Bronchial epithelial cell (primary cell): ENCODE results near the gene PTEN. TPM values are rescaled to one million over a fixed set of nuclear protein-coding genes. Genes with fewer than 3 reads are reported as not detected.
A peak's percentile ranks its signal among the peaks of the same experiment; 100 is the strongest.

Source experiments
- DNase-seq: peaks from one replicate; pipeline ENCODE4 v3.0.0-alpha.2; 2010; ENCODE audit warnings: low read depth
- FAIRE-seq: peaks from 2 replicates; lab custom pipeline; 2011; peaks lifted over from hg19 to GRCh38; lab: Jason Lieb, UNC
- H3K27me3 ChIP-seq: 2 replicates; pipeline ENCODE4 v1.5.1; 2011; ENCODE audit warnings: low read length; ENCODE audit not compliant: control insufficient read depth, insufficient read depth
- H3K36me3 ChIP-seq: 2 replicates; pipeline ENCODE4 v1.5.1; 2011; ENCODE audit warnings: low read length; ENCODE audit not compliant: control insufficient read depth, insufficient read depth
- H3K4me3 ChIP-seq: 2 replicates; pipeline ENCODE4 v1.5.1; 2011; ENCODE audit warnings: mild to moderate bottlenecking, low read depth, low read length, control low read depth
- total RNA-seq: library from RNA; depleted of rRNA; stranded (reverse); fragments of >200 nt; gene quantifications from 2 replicates; pipeline ENCODE4 v1.2.1, GENCODE V29; 2014
- TF ChIP-seq, protein P1 (sequence below): IDR thresholded peaks from 2 replicates; pipeline ENCODE4 v1.5.1; 2011; ENCODE audit warnings: mild to moderate bottlenecking, moderate library complexity, low read length, control low read depth, inconsistent platforms; ENCODE audit not compliant: insufficient read depth, severe bottlenecking

PTEN gene
- total RNA-seq, result 90.0 and 101 TPM in 2 replicates

DNA sequence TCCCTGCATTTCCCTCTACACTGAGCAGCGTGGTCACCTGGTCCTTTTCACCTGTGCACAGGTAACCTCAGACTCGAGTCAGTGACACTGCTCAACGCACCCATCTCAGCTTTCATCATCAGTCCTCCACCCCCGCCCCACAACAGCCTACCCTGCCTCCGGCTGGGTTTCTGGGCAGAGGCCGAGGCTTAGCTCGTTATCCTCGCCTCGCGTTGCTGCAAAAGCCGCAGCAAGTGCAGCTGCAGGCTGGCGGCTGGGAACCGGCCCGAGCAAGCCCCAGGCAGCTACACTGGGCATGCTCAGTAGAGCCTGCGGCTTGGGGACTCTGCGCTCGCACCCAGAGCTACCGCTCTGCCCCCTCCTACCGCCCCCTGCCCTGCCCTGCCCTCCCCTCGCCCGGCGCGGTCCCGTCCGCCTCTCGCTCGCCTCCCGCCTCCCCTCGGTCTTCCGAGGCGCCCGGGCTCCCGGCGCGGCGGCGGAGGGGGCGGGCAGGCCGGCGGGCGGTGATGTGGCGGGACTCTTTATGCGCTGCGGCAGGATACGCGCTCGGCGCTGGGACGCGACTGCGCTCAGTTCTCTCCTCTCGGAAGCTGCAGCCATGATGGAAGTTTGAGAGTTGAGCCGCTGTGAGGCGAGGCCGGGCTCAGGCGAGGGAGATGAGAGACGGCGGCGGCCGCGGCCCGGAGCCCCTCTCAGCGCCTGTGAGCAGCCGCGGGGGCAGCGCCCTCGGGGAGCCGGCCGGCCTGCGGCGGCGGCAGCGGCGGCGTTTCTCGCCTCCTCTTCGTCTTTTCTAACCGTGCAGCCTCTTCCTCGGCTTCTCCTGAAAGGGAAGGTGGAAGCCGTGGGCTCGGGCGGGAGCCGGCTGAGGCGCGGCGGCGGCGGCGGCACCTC is at the start of gene PTEN, which contains the start of gene KLLN:
Gene PTEN (plus strand): TSS at position 573 of the 891 bp plus-strand sequence. CDS start 845 bp downstream, outside the sequence.
Gene KLLN (minus strand): TSS at position 481 of the 891 bp plus-strand sequence. CDS start 1,046 bp downstream, outside the sequence.
- Histone ChIP-seq H3K27me3 (no peaks in the 10 kb centered on the region), H3K36me3 (no peaks in the 10 kb centered on the region), H3K4me3 (peak within 1 kb of the TSS; percentile 89)
- no peak for FAIRE-seq
- peak; percentile 81 for DNase-seq
- TF ChIP-seq, protein P1, sequence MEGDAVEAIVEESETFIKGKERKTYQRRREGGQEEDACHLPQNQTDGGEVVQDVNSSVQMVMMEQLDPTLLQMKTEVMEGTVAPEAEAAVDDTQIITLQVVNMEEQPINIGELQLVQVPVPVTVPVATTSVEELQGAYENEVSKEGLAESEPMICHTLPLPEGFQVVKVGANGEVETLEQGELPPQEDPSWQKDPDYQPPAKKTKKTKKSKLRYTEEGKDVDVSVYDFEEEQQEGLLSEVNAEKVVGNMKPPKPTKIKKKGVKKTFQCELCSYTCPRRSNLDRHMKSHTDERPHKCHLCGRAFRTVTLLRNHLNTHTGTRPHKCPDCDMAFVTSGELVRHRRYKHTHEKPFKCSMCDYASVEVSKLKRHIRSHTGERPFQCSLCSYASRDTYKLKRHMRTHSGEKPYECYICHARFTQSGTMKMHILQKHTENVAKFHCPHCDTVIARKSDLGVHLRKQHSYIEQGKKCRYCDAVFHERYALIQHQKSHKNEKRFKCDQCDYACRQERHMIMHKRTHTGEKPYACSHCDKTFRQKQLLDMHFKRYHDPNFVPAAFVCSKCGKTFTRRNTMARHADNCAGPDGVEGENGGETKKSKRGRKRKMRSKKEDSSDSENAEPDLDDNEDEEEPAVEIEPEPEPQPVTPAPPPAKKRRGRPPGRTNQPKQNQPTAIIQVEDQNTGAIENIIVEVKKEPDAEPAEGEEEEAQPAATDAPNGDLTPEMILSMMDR, result no peak

DNA sequence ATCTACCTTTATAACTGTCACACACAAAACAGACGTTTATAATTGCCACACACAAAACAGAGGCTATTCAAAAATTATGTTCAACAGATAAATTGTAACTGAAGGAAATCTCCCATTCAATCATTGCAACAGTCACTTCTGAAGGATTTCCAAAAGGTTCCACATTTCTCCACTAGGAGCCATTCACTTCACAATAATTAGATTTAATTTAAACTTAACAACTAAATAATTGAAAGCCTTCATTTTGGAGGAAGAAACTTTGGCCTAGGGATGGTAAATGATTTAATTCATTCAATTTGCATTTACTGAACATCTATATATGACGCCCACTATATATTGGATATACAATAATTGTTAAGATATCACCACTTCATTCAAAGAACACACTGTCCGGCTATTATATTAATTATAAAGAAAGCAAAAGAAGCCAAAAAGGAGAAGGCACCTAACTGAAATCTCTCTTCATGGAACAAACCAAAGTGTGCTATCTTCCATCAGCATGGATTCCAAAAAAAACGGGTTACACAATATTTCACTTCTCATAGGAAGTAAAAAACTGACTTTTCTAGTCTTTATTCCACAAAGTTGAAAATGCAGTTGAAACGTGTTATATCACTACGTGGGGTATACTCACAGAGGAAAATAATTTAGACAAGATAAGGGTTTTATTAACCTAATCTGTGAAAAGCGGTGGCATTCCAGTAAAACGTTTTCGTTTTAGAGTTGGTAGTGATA is 47.1 kb upstream of the PTEN start:
- FAIRE-seq, result no peak
- no peaks in the 10 kb centered on the region for H3K27me3 ChIP-seq
- peaks cover 3% of the 10 kb centered on the region for H3K36me3 ChIP-seq
- TF ChIP-seq, protein P1, result peak; percentile 11
- H3K4me3 ChIP-seq, result peak overlapping the region; percentile 48
- no peak for DNase-seq

DNA sequence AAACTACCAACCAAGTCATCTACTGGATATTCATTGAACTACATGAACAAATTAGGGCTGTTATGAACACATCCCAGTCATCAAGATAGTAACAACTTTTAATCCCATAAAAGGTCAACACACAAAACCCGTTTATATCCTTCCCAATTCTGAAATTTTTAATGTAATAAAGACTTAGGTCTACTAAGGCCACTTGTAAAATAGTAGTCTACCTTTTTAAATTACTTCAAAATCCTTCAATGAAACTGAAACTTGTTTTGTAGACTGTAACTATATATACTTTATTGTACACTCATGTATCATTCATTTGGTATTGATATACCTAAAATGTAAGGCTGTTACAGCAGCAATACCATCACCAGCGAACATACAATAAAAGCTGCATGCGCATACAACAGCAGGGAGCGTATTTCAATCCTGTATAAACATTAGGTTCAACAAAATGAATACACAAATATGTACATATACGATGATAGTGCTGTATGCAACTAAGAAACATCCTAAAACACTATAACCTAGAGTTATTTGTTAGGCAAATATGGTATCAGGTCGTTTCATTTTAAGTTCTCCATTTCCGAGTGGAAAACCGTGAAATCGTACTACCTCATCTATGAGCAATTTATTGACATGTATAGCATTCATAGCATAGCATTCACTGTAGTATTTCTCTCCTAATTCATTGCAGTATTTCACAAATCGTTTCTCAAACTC is 46.4 kb upstream of the PTEN start:
- Histone ChIP-seq H3K36me3 (peaks cover 2% of the 10 kb centered on the region), H3K4me3 (peak overlapping the region; percentile 48), H3K27me3 (no peaks in the 10 kb centered on the region)
- DNase-seq, result peak; percentile 30
- TF ChIP-seq, protein P1, result no peak
- FAIRE-seq, result no peak

DNA sequence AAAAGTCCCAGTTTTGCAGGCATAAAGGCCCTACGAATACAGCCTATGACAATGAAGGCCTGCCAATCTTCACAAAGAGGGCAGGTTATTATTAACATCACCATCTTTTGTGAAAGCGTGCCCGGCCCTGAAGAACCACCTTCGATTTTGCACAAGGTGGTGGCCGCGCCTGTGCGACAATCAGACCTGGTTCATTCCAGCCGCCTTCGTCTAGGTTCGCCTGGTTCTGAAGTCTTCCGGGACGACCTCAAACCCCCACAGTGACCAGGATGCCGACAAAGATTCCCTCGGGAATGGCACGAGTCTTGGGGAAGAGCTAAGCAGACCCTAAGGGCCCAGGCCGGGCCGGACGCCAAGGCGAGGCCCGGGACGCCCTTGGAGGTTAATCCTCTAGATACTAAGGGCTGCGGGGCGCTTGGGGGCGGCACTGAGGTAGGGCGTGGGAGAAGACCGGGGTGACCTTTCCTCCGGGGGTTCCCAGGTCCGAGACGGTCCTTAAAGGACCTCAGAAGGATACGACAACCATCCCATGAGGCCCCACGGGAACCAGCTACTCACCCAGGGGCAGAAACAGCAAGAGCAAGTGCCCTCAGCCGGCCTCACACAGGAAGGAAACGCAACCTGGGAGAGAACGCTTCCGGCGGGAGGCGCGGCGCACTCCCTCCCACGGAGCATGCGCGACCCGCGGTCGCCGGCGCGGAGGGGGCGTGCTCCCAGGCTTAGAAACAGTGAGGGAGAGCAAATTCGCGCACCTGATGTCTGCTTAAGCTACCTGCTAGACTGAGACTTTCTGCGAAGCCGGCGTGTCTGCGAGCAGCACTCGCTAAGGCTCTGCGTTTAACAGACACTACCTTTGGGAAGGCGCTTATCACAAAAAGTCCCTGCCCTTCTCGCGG is 45.6 kb upstream of the PTEN start, which contains the start of gene ATAD1:
Gene ATAD1 (minus strand): TSS at position 618 of the 896 bp plus-strand sequence. CDS start 3,627 bp downstream, outside the sequence.
- Histone ChIP-seq H3K27me3 (no peaks in the 10 kb centered on the region), H3K36me3 (no peaks in the 10 kb centered on the region), H3K4me3 (peak within 1 kb of the TSS; percentile 48)
- TF ChIP-seq, protein P1, result peak; percentile 43
- FAIRE-seq (no peak), DNase-seq (peak; percentile 81)
